GM23338 (cell line): ENCODE results near the gene GNG4. TPM values are rescaled to one million over a fixed set of nuclear protein-coding genes. Genes with fewer than 3 reads are reported as not detected.

Experiments
- ATAC-seq: fragments of 200-7000 bp; cut with Tn5 transposase; 3 replicates; pipeline ENCODE4 v1.9.1; 2020
- DNase-seq: peaks from one replicate; pipeline ENCODE4 v3.0.0-alpha.2; 2015; ENCODE audit warnings: low spot score
- H2AFZ ChIP-seq: fragments of 200-600 bp; sonication (generic); 2 replicates; pipeline ENCODE4 v1.8.0; 2016; ENCODE audit warnings: antibody characterized with exemption, mild to moderate bottlenecking, moderate library complexity
- H3F3A ChIP-seq: fragments of 200-600 bp; sonication (generic); replicated peaks from 2 replicates; pipeline ENCODE4 v1.8.0; 2017; ENCODE audit warnings: antibody characterized with exemption, mixed run types, low read depth
- H3K27ac ChIP-seq: fragments of 200-600 bp; sonication (generic); 2 replicates; pipeline ENCODE4 v1.6.1; 2016; ENCODE audit warnings: low read depth
- H3K27me3 ChIP-seq: fragments of 200-600 bp; sonication (generic); 2 replicates; pipeline ENCODE4 v1.8.0; 2016; ENCODE audit warnings: mild to moderate bottlenecking, mixed run types, moderate library complexity; ENCODE audit not compliant: insufficient read depth
- H3K36me3 ChIP-seq: fragments of 200-600 bp; sonication (generic); 2 replicates; pipeline ENCODE4 v1.8.0; 2016; ENCODE audit warnings: mild to moderate bottlenecking; ENCODE audit not compliant: insufficient read depth
- H3K4me1 ChIP-seq: fragments of 200-600 bp; sonication (generic); 2 replicates; pipeline ENCODE4 v1.8.0; 2016; ENCODE audit warnings: mild to moderate bottlenecking, moderate library complexity; ENCODE audit not compliant: insufficient read depth
- H3K4me2 ChIP-seq: fragments of 200-600 bp; sonication (generic); 2 replicates; pipeline ENCODE4 v1.7.1; 2017; ENCODE audit warnings: mixed run types
- H3K4me3 ChIP-seq: fragments of 200-600 bp; sonication (generic); 2 replicates; pipeline ENCODE4 v1.6.1; 2016; ENCODE audit warnings: mixed run types
- H3K79me2 ChIP-seq: fragments of 200-600 bp; sonication (generic); replicated peaks from 2 replicates; pipeline ENCODE4 v1.8.0; 2017; ENCODE audit warnings: mild to moderate bottlenecking; ENCODE audit not compliant: insufficient read depth
- H3K9me2 ChIP-seq: fragments of 200-600 bp; sonication (generic); 2 replicates; pipeline ENCODE4 v1.8.0; 2017; ENCODE audit not compliant: insufficient read depth
- H4K20me1 ChIP-seq: fragments of 200-600 bp; sonication (generic); replicated peaks from 2 replicates; pipeline ENCODE4 v1.8.0; 2017; ENCODE audit warnings: mild to moderate bottlenecking; ENCODE audit not compliant: insufficient read depth
- H3K27ac Mint-ChIP-seq: 2 replicates; pipeline ENCODE4 v1.8.0; 2020; ENCODE audit warnings: inconsistent platforms, mild to moderate bottlenecking, moderate library complexity, mixed read lengths
- H3K27me3 Mint-ChIP-seq: 3 replicates; pipeline ENCODE4 v1.8.0; 2022; ENCODE audit warnings: low read depth, mild to moderate bottlenecking, moderate library complexity, mixed read lengths, inconsistent platforms; ENCODE audit not compliant: insufficient read depth, poor library complexity
- H3K36me3 Mint-ChIP-seq: 3 replicates; pipeline ENCODE4 v1.8.0; 2021; ENCODE audit warnings: low read depth, mild to moderate bottlenecking, inconsistent platforms, moderate library complexity, mixed read lengths
- H3K4me1 Mint-ChIP-seq: 3 replicates; pipeline ENCODE4 v1.8.0; 2020; ENCODE audit warnings: mild to moderate bottlenecking, inconsistent platforms, mixed read lengths
- H3K4me3 Mint-ChIP-seq: 3 replicates; pipeline ENCODE4 v1.8.0; 2021; ENCODE audit warnings: moderate library complexity, mild to moderate bottlenecking, inconsistent platforms, mixed read lengths
- H3K9me3 Mint-ChIP-seq: 3 replicates; pipeline ENCODE4 v1.8.0; 2020; ENCODE audit warnings: moderate library complexity, mild to moderate bottlenecking, inconsistent platforms, mixed read lengths
- CREB1 ChIP-seq: fragments of 250-450 bp; sonication (Bioruptor Pico); IDR thresholded peaks from 2 replicates; pipeline ENCODE4 v1.5.0; 2020; ENCODE audit warnings: low read depth, mild to moderate bottlenecking, moderate library complexity
- EZH2 ChIP-seq: fragments of 200-600 bp; sonication (generic); IDR thresholded peaks from one replicate; pipeline ENCODE4 v1.8.0; 2017; ENCODE audit warnings: antibody characterized with exemption, mild to moderate bottlenecking, low read depth; ENCODE audit not compliant: unreplicated experiment
- EZH2phosphoT487 ChIP-seq: fragments of 200-600 bp; sonication (generic); IDR thresholded peaks from one replicate; pipeline ENCODE4 v1.8.1; 2018; ENCODE audit warnings: antibody characterized with exemption; ENCODE audit not compliant: unreplicated experiment
- JUNB ChIP-seq: IDR thresholded peaks from one replicate; pipeline ENCODE4 v1.6.1; 2016; ENCODE audit warnings: antibody characterized with exemption; ENCODE audit not compliant: unreplicated experiment
- NANOG ChIP-seq: IDR thresholded peaks from 2 replicates; pipeline ENCODE4 v1.6.1; 2016; ENCODE audit warnings: antibody characterized with exemption, borderline replicate concordance
- POLR2AphosphoS5 ChIP-seq: IDR thresholded peaks from 2 replicates; pipeline ENCODE4 v1.6.1; 2016; ENCODE audit warnings: antibody characterized with exemption, low read depth
- REST ChIP-seq: IDR thresholded peaks from one replicate; pipeline ENCODE4 v1.6.1; 2018; ENCODE audit warnings: antibody characterized with exemption; ENCODE audit not compliant: unreplicated experiment
- STAT1 ChIP-seq: IDR thresholded peaks from one replicate; pipeline ENCODE4 v1.6.1; 2016; ENCODE audit warnings: antibody characterized with exemption; ENCODE audit not compliant: unreplicated experiment
- ZNF114 ChIP-seq: fragments of 250-450 bp; sonication (Bioruptor Pico); IDR thresholded peaks from 2 replicates; pipeline ENCODE4 v1.5.0; 2020; ENCODE audit warnings: mild to moderate bottlenecking, moderate library complexity
- ZNF331 ChIP-seq: fragments of 250-450 bp; sonication (Bioruptor Pico); IDR thresholded peaks from 2 replicates; pipeline ENCODE4 v1.5.0; 2020; ENCODE audit warnings: low read depth, mild to moderate bottlenecking, moderate library complexity
- polyA plus RNA-seq: library from polyadenylated mRNA; unstranded; fragments of >200 nt; fragmentation: Nextera tagmentation; extraction: Ambion mirVana; gene quantifications from 2 replicates; pipeline ENCODE4 v1.2.1, GENCODE V29; 2016
- total RNA-seq: library from RNA; depleted of rRNA; stranded (reverse); fragments of >200 nt; shearing (Covaris generic); gene quantifications from 2 replicates; pipeline ENCODE4 v1.2.3, GENCODE V29; 2014
- TF ChIP-seq, protein P1 (sequence below): IDR thresholded peaks from 2 replicates; pipeline ENCODE4 v1.6.1; 2016; ENCODE audit warnings: antibody characterized with exemption
- TF ChIP-seq, protein P2 (sequence below): fragments of 250-450 bp; sonication (Bioruptor Pico); IDR thresholded peaks from 2 replicates; pipeline ENCODE4 v1.5.0; 2020; ENCODE audit warnings: mild to moderate bottlenecking, moderate library complexity
- TF ChIP-seq, protein P3 (sequence below), 2 experiments: fragments of 200-600 bp in 1 of 2; sonication (generic) in 1 of 2; conservative IDR thresholded peaks; 2 replicates each; pipeline versions ENCODE4 v1.5.1 to v1.6.1; 2016 to 2017; ENCODE audit warnings: antibody characterized with exemption in 2 of 2, low read depth in 2 of 2, mild to moderate bottlenecking in 2 of 2, moderate library complexity in 1 of 2

GNG4 gene
- total and polyA plus RNA-seq, 2 experiments from 2014 or later, result 40.2 to 49.2 TPM

GRCh38 chr1:235683653-235684052, 34.1 kb upstream of the GNG4 start:
- Histone ChIP-seq H3K27ac (no peak overlapping the region), H3K4me3 (no peak overlapping the region), H3K4me2 (no peak overlapping the region), H3K9me2 (no peaks in the 10 kb centered on the region), H4K20me1 (no peaks in the 10 kb centered on the region), H3F3A (no peaks in the 10 kb centered on the region), H3K4me1 (no peaks in the 10 kb centered on the region), H3K36me3 (no peaks in the 10 kb centered on the region), H2AFZ (no peak overlapping the region), H3K27me3 (no peaks in the 10 kb centered on the region), H3K79me2 (no peaks in the 10 kb centered on the region)
- Mint-ChIP-seq H3K36me3 (no peaks in the 10 kb centered on the region), H3K27me3 (no peaks in the 10 kb centered on the region), H3K27ac (no peak overlapping the region), H3K9me3 (no peaks in the 10 kb centered on the region), H3K4me3 (no peak overlapping the region), H3K4me1 (peaks cover 8% of the 10 kb centered on the region; the same call in 2 of the 3 replicates)
- no peak for TF ChIP-seq NANOG
- TF ChIP-seq ZNF114, result no peak
- no peak for TF ChIP-seq ZNF331 (CRISPR knock-in tag)
- TF ChIP-seq, protein P1, sequence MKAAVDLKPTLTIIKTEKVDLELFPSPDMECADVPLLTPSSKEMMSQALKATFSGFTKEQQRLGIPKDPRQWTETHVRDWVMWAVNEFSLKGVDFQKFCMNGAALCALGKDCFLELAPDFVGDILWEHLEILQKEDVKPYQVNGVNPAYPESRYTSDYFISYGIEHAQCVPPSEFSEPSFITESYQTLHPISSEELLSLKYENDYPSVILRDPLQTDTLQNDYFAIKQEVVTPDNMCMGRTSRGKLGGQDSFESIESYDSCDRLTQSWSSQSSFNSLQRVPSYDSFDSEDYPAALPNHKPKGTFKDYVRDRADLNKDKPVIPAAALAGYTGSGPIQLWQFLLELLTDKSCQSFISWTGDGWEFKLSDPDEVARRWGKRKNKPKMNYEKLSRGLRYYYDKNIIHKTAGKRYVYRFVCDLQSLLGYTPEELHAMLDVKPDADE, result no peak
- no peak for TF ChIP-seq CREB1 (CRISPR knock-in tag)
- no peak for TF ChIP-seq EZH2
- TF ChIP-seq REST, result no peak
- no peak for TF ChIP-seq JUNB
- TF ChIP-seq, protein P2, sequence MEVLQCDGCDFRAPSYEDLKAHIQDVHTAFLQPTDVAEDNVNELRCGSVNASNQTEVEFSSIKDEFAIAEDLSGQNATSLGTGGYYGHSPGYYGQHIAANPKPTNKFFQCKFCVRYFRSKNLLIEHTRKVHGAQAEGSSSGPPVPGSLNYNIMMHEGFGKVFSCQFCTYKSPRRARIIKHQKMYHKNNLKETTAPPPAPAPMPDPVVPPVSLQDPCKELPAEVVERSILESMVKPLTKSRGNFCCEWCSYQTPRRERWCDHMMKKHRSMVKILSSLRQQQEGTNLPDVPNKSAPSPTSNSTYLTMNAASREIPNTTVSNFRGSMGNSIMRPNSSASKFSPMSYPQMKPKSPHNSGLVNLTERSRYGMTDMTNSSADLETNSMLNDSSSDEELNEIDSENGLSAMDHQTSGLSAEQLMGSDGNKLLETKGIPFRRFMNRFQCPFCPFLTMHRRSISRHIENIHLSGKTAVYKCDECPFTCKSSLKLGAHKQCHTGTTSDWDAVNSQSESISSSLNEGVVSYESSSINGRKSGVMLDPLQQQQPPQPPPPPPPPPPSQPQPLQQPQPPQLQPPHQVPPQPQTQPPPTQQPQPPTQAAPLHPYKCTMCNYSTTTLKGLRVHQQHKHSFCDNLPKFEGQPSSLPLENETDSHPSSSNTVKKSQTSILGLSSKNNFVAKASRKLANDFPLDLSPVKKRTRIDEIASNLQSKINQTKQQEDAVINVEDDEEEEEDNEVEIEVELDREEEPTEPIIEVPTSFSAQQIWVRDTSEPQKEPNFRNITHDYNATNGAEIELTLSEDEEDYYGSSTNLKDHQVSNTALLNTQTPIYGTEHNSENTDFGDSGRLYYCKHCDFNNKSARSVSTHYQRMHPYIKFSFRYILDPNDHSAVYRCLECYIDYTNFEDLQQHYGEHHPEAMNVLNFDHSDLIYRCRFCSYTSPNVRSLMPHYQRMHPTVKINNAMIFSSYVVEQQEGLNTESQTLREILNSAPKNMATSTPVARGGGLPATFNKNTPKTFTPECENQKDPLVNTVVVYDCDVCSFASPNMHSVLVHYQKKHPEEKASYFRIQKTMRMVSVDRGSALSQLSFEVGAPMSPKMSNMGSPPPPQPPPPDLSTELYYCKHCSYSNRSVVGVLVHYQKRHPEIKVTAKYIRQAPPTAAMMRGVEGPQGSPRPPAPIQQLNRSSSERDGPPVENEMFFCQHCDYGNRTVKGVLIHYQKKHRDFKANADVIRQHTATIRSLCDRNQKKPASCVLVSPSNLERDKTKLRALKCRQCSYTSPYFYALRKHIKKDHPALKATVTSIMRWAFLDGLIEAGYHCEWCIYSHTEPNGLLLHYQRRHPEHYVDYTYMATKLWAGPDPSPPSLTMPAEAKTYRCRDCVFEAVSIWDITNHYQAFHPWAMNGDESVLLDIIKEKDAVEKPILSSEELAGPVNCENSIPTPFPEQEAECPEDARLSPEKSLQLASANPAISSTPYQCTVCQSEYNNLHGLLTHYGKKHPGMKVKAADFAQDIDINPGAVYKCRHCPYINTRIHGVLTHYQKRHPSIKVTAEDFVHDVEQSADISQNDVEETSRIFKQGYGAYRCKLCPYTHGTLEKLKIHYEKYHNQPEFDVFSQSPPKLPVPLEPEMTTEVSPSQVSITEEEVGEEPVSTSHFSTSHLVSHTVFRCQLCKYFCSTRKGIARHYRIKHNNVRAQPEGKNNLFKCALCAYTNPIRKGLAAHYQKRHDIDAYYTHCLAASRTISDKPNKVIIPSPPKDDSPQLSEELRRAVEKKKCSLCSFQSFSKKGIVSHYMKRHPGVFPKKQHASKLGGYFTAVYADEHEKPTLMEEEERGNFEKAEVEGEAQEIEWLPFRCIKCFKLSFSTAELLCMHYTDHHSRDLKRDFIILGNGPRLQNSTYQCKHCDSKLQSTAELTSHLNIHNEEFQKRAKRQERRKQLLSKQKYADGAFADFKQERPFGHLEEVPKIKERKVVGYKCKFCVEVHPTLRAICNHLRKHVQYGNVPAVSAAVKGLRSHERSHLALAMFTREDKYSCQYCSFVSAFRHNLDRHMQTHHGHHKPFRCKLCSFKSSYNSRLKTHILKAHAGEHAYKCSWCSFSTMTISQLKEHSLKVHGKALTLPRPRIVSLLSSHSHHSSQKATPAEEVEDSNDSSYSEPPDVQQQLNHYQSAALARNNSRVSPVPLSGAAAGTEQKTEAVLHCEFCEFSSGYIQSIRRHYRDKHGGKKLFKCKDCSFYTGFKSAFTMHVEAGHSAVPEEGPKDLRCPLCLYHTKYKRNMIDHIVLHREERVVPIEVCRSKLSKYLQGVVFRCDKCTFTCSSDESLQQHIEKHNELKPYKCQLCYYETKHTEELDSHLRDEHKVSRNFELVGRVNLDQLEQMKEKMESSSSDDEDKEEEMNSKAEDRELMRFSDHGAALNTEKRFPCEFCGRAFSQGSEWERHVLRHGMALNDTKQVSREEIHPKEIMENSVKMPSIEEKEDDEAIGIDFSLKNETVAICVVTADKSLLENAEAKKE (CRISPR knock-in tag), result no peak
- no peak for TF ChIP-seq POLR2AphosphoS5
- TF ChIP-seq EZH2phosphoT487, result no peak
- TF ChIP-seq, protein P3, sequence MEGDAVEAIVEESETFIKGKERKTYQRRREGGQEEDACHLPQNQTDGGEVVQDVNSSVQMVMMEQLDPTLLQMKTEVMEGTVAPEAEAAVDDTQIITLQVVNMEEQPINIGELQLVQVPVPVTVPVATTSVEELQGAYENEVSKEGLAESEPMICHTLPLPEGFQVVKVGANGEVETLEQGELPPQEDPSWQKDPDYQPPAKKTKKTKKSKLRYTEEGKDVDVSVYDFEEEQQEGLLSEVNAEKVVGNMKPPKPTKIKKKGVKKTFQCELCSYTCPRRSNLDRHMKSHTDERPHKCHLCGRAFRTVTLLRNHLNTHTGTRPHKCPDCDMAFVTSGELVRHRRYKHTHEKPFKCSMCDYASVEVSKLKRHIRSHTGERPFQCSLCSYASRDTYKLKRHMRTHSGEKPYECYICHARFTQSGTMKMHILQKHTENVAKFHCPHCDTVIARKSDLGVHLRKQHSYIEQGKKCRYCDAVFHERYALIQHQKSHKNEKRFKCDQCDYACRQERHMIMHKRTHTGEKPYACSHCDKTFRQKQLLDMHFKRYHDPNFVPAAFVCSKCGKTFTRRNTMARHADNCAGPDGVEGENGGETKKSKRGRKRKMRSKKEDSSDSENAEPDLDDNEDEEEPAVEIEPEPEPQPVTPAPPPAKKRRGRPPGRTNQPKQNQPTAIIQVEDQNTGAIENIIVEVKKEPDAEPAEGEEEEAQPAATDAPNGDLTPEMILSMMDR (conservative IDR thresholded peaks at IDR 0.05; ENCODE audit: low read depth in 2 of 2), result no peak
- no peak for TF ChIP-seq STAT1
- ATAC-seq (no peak), DNase-seq (no peak)
